HG03039 (cell line): Measurements from ENCODE around the gene INTS15.

Source experiments
- ATAC-seq: cut with Tn5 transposase; IDR thresholded peaks from one replicate; pipeline ENCODE4 v1.9.1; 2021; ENCODE audit warnings: mild to moderate bottlenecking, moderate library complexity; ENCODE audit not compliant: unreplicated experiment

The INTS15 gene

GRCh38 chr7:6655636-6656385 lies 66.0 kb downstream of the INTS15 start:
- ATAC-seq = no peak

- ATAC-seq = no peak
Observed at GRCh38 chr7:6656413-6656812, 66.6 kb downstream of the INTS15 start.
